Measurements from ENCODE around the gene ORC2. TPM values are rescaled to one million over a fixed set of nuclear protein-coding genes. Genes with fewer than 3 reads are reported as not detected.

The ORC2 gene
- total RNA-seq: 15.1 and 18.7 TPM in 2 replicates

GRCh38 chr2:200963124-200963917 lies at the start of gene ORC2:
Gene ORC2, minus strand, starts transcription at chr2:200963660. Its CDS starts 5,537 bp downstream, at chr2:200958123.

DNA sequence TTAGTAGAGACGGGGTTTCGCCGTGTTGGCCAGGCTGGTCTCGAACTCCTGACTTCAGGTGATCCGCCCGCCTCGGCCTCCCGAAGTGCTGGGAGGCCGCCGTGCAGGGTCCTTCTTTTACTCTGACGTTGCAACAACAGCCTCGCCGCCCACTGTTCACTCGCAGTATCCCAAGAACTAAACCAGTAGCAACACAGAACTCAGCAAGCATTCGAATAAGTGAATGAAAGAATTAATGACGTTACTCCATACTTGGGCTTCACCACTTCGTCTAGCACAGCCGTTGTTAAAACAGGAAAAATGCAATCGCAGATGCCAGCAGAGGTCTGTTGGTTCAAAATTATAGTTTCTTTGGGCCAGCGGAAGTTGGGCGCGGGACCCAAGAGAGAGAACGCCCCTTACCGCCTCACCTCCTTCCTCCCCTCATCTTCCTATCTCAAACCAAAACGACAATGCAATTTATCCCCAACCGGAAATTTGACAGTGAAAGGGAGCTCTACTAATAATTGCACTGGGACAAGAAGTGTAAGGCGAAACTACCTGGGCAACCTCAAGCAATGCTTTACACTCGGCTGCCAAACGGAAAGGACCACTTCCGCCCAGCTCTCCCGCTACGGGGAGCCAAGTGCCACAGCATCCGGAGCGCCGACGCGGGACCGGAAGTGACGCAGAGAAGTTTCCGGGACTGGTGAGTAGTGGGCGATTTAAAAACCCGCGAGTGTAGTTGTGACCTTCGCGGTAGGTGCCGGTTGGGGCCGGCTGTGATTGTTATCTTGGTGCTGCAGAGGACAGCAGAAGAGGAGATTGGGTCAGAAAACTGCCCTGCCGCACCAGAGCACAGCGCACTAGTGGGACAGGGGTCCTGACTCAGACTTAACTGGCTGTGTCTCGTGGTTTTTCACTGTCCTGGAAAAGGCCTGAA lies 74.5 kb downstream of the ORC2 start, which contains the start of the genes NIF3L1 and PPIL3:
NIF3L1 (plus strand) TSS at position 668 of the 922 bp plus-strand sequence. CDS start 2,573 bp downstream, outside the sequence.
PPIL3 (minus strand) TSS at position 374 of the 922 bp plus-strand sequence. CDS start 1,462 bp downstream, outside the sequence.

GRCh38 chr2:200864176-200865034 lies 99.1 kb downstream of the ORC2 start, which contains the start of gene CLK1:
Gene CLK1, minus strand, starts transcription at chr2:200864658. Its CDS starts 2,796 bp downstream, at chr2:200861862.

Other genes starting within 250 kb of the ORC2 start
- 303 and 519 TPM in 2 replicates for gene BZW1, start 151.8 kb downstream of the ORC2 start, total RNA-seq
- gene CLK1, start 99.0 kb downstream of the ORC2 start, total RNA-seq: 54.0 and 58.1 TPM in 2 replicates
- gene PPIL3, start 74.6 kb downstream of the ORC2 start, total RNA-seq: 26.8 and 74.4 TPM in 2 replicates
- gene NIF3L1, start 74.3 kb downstream of the ORC2 start, total RNA-seq: 22.2 and 36.3 TPM in 2 replicates
- gene HYCC2, start 108.0 kb upstream of the ORC2 start, total RNA-seq: 9.4 and 11.7 TPM in 2 replicates
- gene NDUFB3, start 108.3 kb upstream of the ORC2 start, total RNA-seq: 80.9 and 81.7 TPM in 2 replicates
- 74.3 and 100 TPM in 2 replicates for gene CFLAR, start 152.5 kb upstream of the ORC2 start, total RNA-seq
- gene CASP10, start 219.5 kb upstream of the ORC2 start, total RNA-seq: 4.5 and 6.1 TPM in 2 replicates